ENCODE data around the gene REC8. TPM values are rescaled to one million over a fixed set of nuclear protein-coding genes. Genes with fewer than 3 reads are reported as not detected.

REC8 gene, protein sequence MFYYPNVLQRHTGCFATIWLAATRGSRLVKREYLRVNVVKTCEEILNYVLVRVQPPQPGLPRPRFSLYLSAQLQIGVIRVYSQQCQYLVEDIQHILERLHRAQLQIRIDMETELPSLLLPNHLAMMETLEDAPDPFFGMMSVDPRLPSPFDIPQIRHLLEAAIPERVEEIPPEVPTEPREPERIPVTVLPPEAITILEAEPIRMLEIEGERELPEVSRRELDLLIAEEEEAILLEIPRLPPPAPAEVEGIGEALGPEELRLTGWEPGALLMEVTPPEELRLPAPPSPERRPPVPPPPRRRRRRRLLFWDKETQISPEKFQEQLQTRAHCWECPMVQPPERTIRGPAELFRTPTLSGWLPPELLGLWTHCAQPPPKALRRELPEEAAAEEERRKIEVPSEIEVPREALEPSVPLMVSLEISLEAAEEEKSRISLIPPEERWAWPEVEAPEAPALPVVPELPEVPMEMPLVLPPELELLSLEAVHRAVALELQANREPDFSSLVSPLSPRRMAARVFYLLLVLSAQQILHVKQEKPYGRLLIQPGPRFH
- 1.3 and 4.1 TPM in 2 replicates for total RNA-seq

DNA sequence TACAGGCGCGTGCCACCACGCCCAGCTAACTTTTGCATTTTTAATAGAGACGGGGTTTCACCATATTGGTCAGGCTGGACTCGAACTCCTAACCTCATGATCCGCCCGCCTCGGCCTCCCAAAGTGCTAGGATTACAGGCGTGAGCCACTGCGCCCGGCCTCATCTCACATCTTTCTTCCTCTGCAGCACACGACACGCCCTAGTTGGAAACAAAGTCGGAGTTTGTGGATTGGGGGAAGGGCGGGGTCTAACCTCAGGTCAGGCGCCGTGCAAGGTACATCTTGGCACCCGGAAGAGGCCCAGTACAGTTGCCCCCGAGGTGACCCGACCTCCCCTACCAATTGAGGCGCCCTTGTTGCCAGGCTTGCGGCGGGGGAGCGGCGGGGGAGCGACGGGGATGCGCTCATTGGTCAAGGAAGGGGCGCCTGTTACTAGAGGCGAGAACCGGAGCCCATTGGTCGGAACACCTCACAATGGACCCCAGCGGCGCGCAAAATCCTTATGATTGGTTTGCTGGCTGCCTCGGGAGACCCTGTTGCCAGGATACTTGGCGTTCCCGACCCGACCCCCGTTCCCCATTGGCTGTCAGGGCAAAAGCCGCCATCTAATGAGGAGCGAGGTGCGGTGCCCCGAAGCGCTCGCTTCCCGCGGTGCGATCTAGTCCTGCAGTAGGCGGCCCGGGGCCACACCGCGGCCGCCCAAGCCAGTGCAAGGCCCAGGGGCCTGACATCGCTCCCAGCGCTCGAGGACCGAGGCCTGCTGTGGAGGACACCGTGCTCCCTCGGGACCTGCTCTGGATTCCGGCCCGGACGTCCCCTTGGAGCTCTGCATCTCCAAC is at the start of gene REC8:
Gene REC8 (plus strand): TSS at position 659 of the 839 bp plus-strand sequence. CDS start 473 bp downstream, outside the sequence.

GRCh38 chr14:24130380-24130716 is 41.5 kb upstream of the REC8 start, which contains the start of gene FITM1:
Gene FITM1, plus strand, starts transcription at chr14:24130659. Its CDS starts 905 bp downstream, at chr14:24131564.

GRCh38 chr14:24135834-24136683 is 35.8 kb upstream of the REC8 start, which contains the start of gene PSME1:
Gene PSME1, plus strand, starts transcription at chr14:24136194. Its CDS starts 69 bp downstream, at chr14:24136263.

GRCh38 chr14:24141097-24141880 is 30.6 kb upstream of the REC8 start, which contains the start of gene EMC9:
Gene EMC9, minus strand, starts transcription at chr14:24141591. Its CDS starts 287 bp downstream, at chr14:24141304.

GRCh38 chr14:24146453-24146977 is 25.4 kb upstream of the REC8 start, which contains the start of gene PSME2:
Gene PSME2, minus strand, starts transcription at chr14:24146610. Its CDS starts 29 bp downstream, at chr14:24146581.

GRCh38 chr14:24146978-24147760 is 24.7 kb upstream of the REC8 start, which contains the start of gene RNF31:
Gene RNF31, plus strand, starts transcription at chr14:24147498. Its CDS starts 201 bp downstream, at chr14:24147699.

GRCh38 chr14:24160850-24161804 is 10.8 kb upstream of the REC8 start, which contains the start of gene IRF9:
Gene IRF9, plus strand, starts transcription at chr14:24161265. Its CDS starts 880 bp downstream, at chr14:24162145.

DNA sequence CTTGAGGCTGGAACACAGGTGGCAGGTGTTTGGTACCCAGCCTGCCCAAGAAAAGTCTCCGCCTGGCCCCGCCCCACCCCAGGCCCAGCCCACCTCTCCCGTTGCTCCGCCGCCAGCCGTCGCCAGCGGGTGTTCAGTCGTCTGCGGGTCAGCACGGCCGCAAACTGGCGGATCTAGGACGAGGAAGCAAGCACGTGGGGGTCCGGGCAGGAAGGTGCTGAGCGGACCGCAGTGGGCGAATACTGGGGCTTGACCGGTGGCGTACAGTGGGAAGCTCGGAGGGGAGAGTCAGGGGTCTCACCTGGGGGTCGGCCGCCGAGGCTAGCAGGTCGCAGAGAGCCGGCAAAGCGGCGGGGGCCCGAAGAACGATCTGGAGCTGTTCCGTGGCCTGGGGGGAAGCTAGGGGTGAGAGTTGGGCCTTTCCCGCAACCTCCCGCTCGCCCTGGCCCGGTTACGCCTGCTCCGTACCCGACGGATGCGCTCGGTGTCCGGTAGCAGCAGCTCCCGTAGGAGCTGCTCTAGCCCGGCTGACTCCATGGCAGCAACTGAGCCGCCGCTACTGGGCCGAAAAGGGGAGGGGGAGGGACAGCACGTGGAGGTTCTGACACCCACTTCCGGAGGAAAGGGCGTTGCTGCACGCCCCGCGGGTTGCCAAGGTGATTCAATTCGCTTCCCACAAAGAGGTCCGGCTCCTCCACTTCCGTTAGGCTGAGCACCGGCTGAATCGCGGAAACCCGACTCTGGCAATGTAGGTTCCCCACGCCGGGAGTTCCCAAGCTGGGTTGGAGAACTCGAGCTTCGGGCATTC is 16.6 kb downstream of the REC8 start, which contains the start of gene IPO4:
Gene IPO4 (minus strand): TSS at position 566 of the 808 bp plus-strand sequence. CDS start 29 bp downstream, at position 537.

DNA sequence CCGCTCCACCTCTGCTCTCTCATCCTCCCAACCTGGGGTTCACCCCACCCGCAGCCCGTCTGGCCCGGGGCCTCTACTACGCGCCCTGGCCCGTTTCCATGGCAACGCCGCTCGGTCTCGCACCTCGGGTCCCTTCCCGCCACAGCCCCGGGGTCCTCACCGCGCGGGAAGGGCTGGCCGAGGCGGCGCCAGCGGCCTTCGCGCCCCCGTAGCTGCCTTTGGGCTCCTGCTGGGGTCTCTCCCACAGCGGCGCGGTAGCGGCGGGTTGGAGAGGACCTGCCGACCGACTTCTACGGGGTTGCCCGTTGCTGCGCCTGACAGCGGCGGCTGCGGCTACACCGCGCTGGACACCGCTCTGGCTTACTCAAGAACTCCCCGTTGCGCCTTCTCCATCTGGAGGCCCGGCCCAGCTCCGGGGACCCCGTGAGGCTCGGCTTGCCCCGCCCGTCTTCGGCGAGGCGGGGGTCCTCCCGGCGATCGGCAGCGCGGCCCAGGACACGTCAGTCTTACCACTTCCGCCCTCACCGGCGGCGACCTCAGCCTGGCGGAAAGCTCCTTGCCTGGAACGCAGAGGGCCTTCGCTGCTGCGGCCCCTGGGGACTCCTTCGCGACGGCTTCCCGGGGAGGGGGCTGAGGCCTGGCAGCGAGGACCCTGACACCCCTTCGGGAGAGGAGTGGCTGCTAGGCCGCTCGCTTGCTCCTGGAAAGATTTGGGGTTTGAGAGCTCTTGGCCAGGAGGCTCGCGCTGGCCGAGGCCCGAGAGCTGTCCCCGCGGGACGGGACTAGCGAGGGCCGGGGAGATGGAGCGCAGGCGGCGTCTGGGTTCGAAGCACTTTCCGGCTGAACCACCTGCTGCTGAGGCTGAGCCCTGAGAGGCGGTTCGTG is 23.5 kb downstream of the REC8 start, which contains the start of gene TM9SF1:
Gene TM9SF1 (minus strand): TSS at position 256 of the 885 bp plus-strand sequence. CDS start 422 bp downstream, outside the sequence.

GRCh38 chr14:24212924-24213865 is 41.3 kb downstream of the REC8 start, which contains the start of gene CHMP4A:
Gene CHMP4A, minus strand, starts transcription at chr14:24213488. Its CDS starts 49 bp downstream, at chr14:24213439.

GRCh38 chr14:24215495-24216344 is 43.8 kb downstream of the REC8 start, which contains the start of gene MDP1:
Gene MDP1, minus strand, starts transcription at chr14:24216066. Its CDS starts 111 bp downstream, at chr14:24215955.

